Panc1 (cell line): Measurements from ENCODE around the gene EP300. TPM values are rescaled to one million over a fixed set of nuclear protein-coding genes. Genes with fewer than 3 reads are reported as not detected.

Source experiments
- ATAC-seq: fragments of 200-7000 bp; cut with Tn5 transposase; 2 replicates; pipeline ENCODE4 v1.9.1; 2020; ENCODE audit warnings: mild to moderate bottlenecking, moderate library complexity
- BruUV-seq: library from RNA; stranded (reverse); fragments of 400-500 nt; replicated peaks from 2 replicates; lab custom pipeline; 2021; lab: Mats Ljungman, UMichigan
- CTCF ChIA-PET: fragments of 300-600 bp; sonication (Branson Sonifier 250); formaldehyde crosslinking; loops from one replicate; lab custom pipeline; 2022; ENCODE audit warnings: antibody characterized with exemption; lab: Charles Lee
- POLR2A ChIA-PET: fragments of 300-600 bp; sonication (Branson Sonifier 250); formaldehyde crosslinking; loops from one replicate; lab custom pipeline; 2022; ENCODE audit warnings: antibody characterized with exemption; lab: Charles Lee
- DNase-seq: peaks from one replicate; pipeline ENCODE4 v3.0.0-alpha.2; 2010; ENCODE audit warnings: low read depth, low spot score
- H3K27ac ChIP-seq: 2 replicates; pipeline ENCODE4 v1.5.1; 2011; ENCODE audit warnings: mild to moderate bottlenecking, low read length, inconsistent platforms
- H3K27me3 ChIP-seq: fragments of 200-500 bp; sonication (Bioruptor generic); 2 replicates; pipeline ENCODE4 v1.6.0; 2014; ENCODE audit warnings: low read length, inconsistent platforms; ENCODE audit not compliant: control insufficient read depth, insufficient read depth
- H3K36me3 ChIP-seq: fragments of 200-500 bp; sonication (Bioruptor generic); 2 replicates; pipeline ENCODE4 v1.5.1; 2014; ENCODE audit warnings: inconsistent platforms, mild to moderate bottlenecking, low read length, moderate library complexity; ENCODE audit not compliant: control insufficient read depth, insufficient read depth
- H3K4me1 ChIP-seq: 2 replicates; pipeline ENCODE4 v1.5.1; 2011; ENCODE audit warnings: inconsistent platforms, mild to moderate bottlenecking, low read length, moderate library complexity; ENCODE audit not compliant: control insufficient read depth, insufficient read depth
- H3K4me3 ChIP-seq, 2 experiments: 2 replicates each; pipeline ENCODE4 v1.5.1; 2011 to 2012; ENCODE audit warnings: low read depth in 2 of 2, low read length in 2 of 2, mild to moderate bottlenecking in 2 of 2, inconsistent platforms in 1 of 2, moderate library complexity in 1 of 2
- H3K9me3 ChIP-seq: fragments of 200-500 bp; sonication (Bioruptor generic); 2 replicates; pipeline ENCODE4 v1.5.1; 2014; ENCODE audit warnings: low read depth, mild to moderate bottlenecking, inconsistent platforms, low read length, moderate library complexity; ENCODE audit not compliant: control insufficient read depth, insufficient read depth
- CTCF ChIP-seq: fragments of 450-650 bp; IDR thresholded peaks from 2 replicates; pipeline ENCODE4 v1.5.1; 2017; ENCODE audit warnings: mild to moderate bottlenecking
- POLR2AphosphoS5 ChIP-seq: IDR thresholded peaks from 2 replicates; pipeline ENCODE4 v1.6.1; 2012; ENCODE audit warnings: mild to moderate bottlenecking, low read depth, low read length, moderate library complexity
- REST ChIP-seq, 2 experiments: IDR thresholded peaks; 2 replicates each; pipeline ENCODE4 v1.6.1; 2011 to 2012; ENCODE audit warnings: low read depth in 2 of 2, control low read depth in 1 of 2, low read length in 1 of 2, mild to moderate bottlenecking in 1 of 2, moderate library complexity in 1 of 2; ENCODE audit not compliant: insufficient read depth in 1 of 2
- SIN3A ChIP-seq: IDR thresholded peaks from 2 replicates; pipeline ENCODE4 v1.6.1; 2012; ENCODE audit warnings: low read depth, mild to moderate bottlenecking, low read length, moderate library complexity, borderline replicate concordance; ENCODE audit not compliant: insufficient read depth
- TCF7L2 ChIP-seq: IDR thresholded peaks from 2 replicates; pipeline ENCODE4 v1.6.1; 2011; ENCODE audit warnings: mild to moderate bottlenecking, low read depth, low read length, inconsistent platforms
- in situ Hi-C: cut with HindIII; loops from 2 replicates; pipeline ENCODE4 v1.10.0; 2016; ENCODE audit warnings: low sequenced_read_pairs, low pct_unique_long_range_greater_than_20kb
- intact Hi-C: fragments of 100-400 bp; cut with micrococcal nuclease; formaldehyde crosslinking; loops from one replicate; pipeline ENCODE4 v1.10.0; 2022; ENCODE audit not compliant: unreplicated experiment
- total RNA-seq: library from RNA; stranded (reverse); gene quantifications from one replicate; pipeline ENCODE4 v1.2.1, GENCODE V29; 2021; ENCODE audit not compliant: unreplicated experiment

Gene EP300
- total RNA-seq, 1 experiment from 2014 or later, result 46.8 TPM

GRCh38 chr22:41157083-41157482 lies 64.7 kb downstream of the EP300 start:
- ChIA-PET CTCF (no interaction called here), POLR2A (interaction anchor here (0.6 kb wide), 1 partner anchor 271 kb away, joined by 11 read pairs; no protein-coding TSS in a partner anchor)
- H3K4me3 ChIP-seq, result no peak overlapping the region
- BruUV-seq, result no TSS peak
- H3K9me3 ChIP-seq, result no peaks in the 10 kb centered on the region
- intact Hi-C loops (no loop called here), in situ Hi-C loops (no loop called here)
- H3K27me3 ChIP-seq, result no peaks in the 10 kb centered on the region
- TF ChIP-seq REST (IDR thresholded peaks at IDR 0.05; ENCODE audit: insufficient read depth in 1 of 2, low read depth in 2 of 2, low read length in 1 of 2), result no peak
- TF ChIP-seq CTCF, result no peak
- no peak for TF ChIP-seq TCF7L2
- no peak for TF ChIP-seq SIN3A
- TF ChIP-seq POLR2AphosphoS5, result no peak
- H3K36me3 ChIP-seq, result peaks cover 25% of the 10 kb centered on the region
- ATAC-seq (no peak), DNase-seq (no peak)
- no peak overlapping the region for H3K27ac ChIP-seq
- H3K4me1 ChIP-seq, result no peaks in the 10 kb centered on the region

- no peaks in the 10 kb centered on the region for H3K9me3 ChIP-seq
- DNase-seq (no peak), ATAC-seq (no peak)
- POLR2A ChIA-PET, result interaction anchor here (0.6 kb wide), 1 partner anchor 44 kb away, joined by 15 read pairs; no protein-coding TSS in a partner anchor
- no TSS peak for BruUV-seq
- CTCF ChIA-PET, result no interaction called here
- no peak overlapping the region for H3K4me3 ChIP-seq
- intact Hi-C loops (no loop called here), in situ Hi-C loops (no loop called here)
- H3K36me3 ChIP-seq, result peaks cover 40% of the 10 kb centered on the region
- TF ChIP-seq TCF7L2 (no peak), POLR2AphosphoS5 (no peak), CTCF (no peak)
- no peaks in the 10 kb centered on the region for H3K4me1 ChIP-seq
- no peaks in the 10 kb centered on the region for H3K27me3 ChIP-seq
- no peak overlapping the region for H3K27ac ChIP-seq
Observed at GRCh38 chr22:41169157-41169556, 76.8 kb downstream of the EP300 start.
